GM18519 (cell line): ENCODE results near the gene EEPD1.
"Not testable (repeated sequence)": the region's sequence is repeated elsewhere in the genome, so short reads cannot be mapped to it uniquely, and the experiment has no call there.

Experiments used
- ATAC-seq: cut with Tn5 transposase; IDR thresholded peaks from one replicate; pipeline ENCODE4 v1.9.1; 2021; ENCODE audit warnings: mild to moderate bottlenecking, moderate library complexity; ENCODE audit not compliant: unreplicated experiment, low FRiP score

Gene EEPD1

GRCh38 chr7:36128448-36129047, 24.5 kb upstream of the EEPD1 start:
- ATAC-seq = no peak

- no peak for ATAC-seq
Measured at GRCh38 chr7:36129048-36129534, 24.0 kb upstream of the EEPD1 start.

GRCh38 chr7:36130236-36130945, 22.7 kb upstream of the EEPD1 start:
- no peak for ATAC-seq

- no peak for ATAC-seq
Measured at GRCh38 chr7:36131026-36131425, 22.0 kb upstream of the EEPD1 start.

- no peak for ATAC-seq
Measured at GRCh38 chr7:36131499-36131898, 21.6 kb upstream of the EEPD1 start.

- no peak for ATAC-seq
Measured at GRCh38 chr7:36132012-36132411, 21.0 kb upstream of the EEPD1 start.

GRCh38 chr7:36135700-36136099, 17.4 kb upstream of the EEPD1 start:
- ATAC-seq = no peak

GRCh38 chr7:36137258-36137657, 15.8 kb upstream of the EEPD1 start:
- no peak for ATAC-seq

GRCh38 chr7:36137754-36138153, 15.3 kb upstream of the EEPD1 start:
- ATAC-seq = no peak

GRCh38 chr7:36138209-36138608, 14.8 kb upstream of the EEPD1 start:
- no peak for ATAC-seq

GRCh38 chr7:36141351-36141750, 11.7 kb upstream of the EEPD1 start:
- ATAC-seq = no peak

- ATAC-seq = no peak
Measured at GRCh38 chr7:36141850-36142249, 11.2 kb upstream of the EEPD1 start.

GRCh38 chr7:36144189-36144588, 8.9 kb upstream of the EEPD1 start:
- no peak for ATAC-seq

GRCh38 chr7:36145686-36146085, 7.4 kb upstream of the EEPD1 start:
- ATAC-seq = no peak

GRCh38 chr7:36147361-36147760, 5.7 kb upstream of the EEPD1 start:
- ATAC-seq = no peak

- ATAC-seq = no peak
Measured at GRCh38 chr7:36148422-36149065, 4.5 kb upstream of the EEPD1 start.

GRCh38 chr7:36149240-36149639, 3.8 kb upstream of the EEPD1 start:
- not testable (repeated sequence) for ATAC-seq

- ATAC-seq = no peak
Measured at GRCh38 chr7:36149694-36150452, 3.2 kb upstream of the EEPD1 start.

GRCh38 chr7:36151921-36152755, 916 bp upstream of the EEPD1 start:
- no peak for ATAC-seq

GRCh38 chr7:36153571-36154097, 580 bp downstream of the EEPD1 start:
- peak; percentile 2 for ATAC-seq
